A549 (cell line): ENCODE measurements around the gene APOBEC3C.

Source experiments
- CTCF ChIP-seq: fragments of >200 bp; sonication (Bioruptor Twin); formaldehyde crosslinking; IDR thresholded peaks from 3 replicates; pipeline ENCODE4 v1.5.1; 2016
- EP300 ChIP-seq, 2 experiments: fragments of >200 bp; sonication (Bioruptor Twin); formaldehyde crosslinking; IDR thresholded peaks; 2 replicates in 1 of 2; 3 replicates in 1 of 2; pipeline ENCODE4 v1.6.1; 2016 to 2017
- KDM1A ChIP-seq: fragments of 200-600 bp; sonication (generic); IDR thresholded peaks from 2 replicates; pipeline ENCODE4 v1.6.1; 2016; ENCODE audit warnings: low read depth, mild to moderate bottlenecking
- MAZ ChIP-seq: fragments of 150-350 bp; IDR thresholded peaks from 2 replicates; pipeline ENCODE4 v1.6.1; 2014; ENCODE audit warnings: antibody characterized with exemption, low read depth, low read length, borderline replicate concordance

- TF ChIP-seq CTCF: no peak
- no peak for TF ChIP-seq MAZ
- no peak for TF ChIP-seq EP300 (IDR thresholded peaks at IDR 0.05)
- no peak for TF ChIP-seq KDM1A
Measured at GRCh38 chr22:39041908-39042307, 27.9 kb downstream of the APOBEC3C start.
